ENCODE data around the gene IGLON5. TPM values are rescaled to one million over a fixed set of nuclear protein-coding genes. Genes with fewer than 3 reads are reported as not detected.
A peak's percentile ranks its signal among the peaks of the same experiment; 100 is the strongest.

The IGLON5 gene
- total RNA-seq, 2 donors from 2014 or later = 0.12 to 0.16 TPM

GRCh38 chr19:51368366-51369282 is 57.2 kb downstream of the IGLON5 start, which contains the start of gene CLDND2:
TSS of gene CLDND2 (minus strand) at chr19:51369003. CDS start at chr19:51368577, 426 bp downstream.
- intact Hi-C loops (cut with DNase I) = loop anchor here (2.0 kb wide), 1 partner anchor 26 kb away; no protein-coding TSS in a partner anchor
- peaks cover 10% of the 10 kb centered on the region for H3K4me1 ChIP-seq
- H3K9ac ChIP-seq (ENCODE audit: low read depth in 2 of 2, low read length in 2 of 2) = peak within 1 kb of the TSS; percentile 82 to 100
- no peak for DNase-seq
- H3K27ac ChIP-seq = peak within 1 kb of the TSS; percentile 91
- H3K36me3 ChIP-seq = no peaks in the 10 kb centered on the region
- peak within 1 kb of the TSS; percentile 76 for H3K4me3 ChIP-seq
- H3K27me3 ChIP-seq = no peaks in the 10 kb centered on the region
- H3K9me3 ChIP-seq = no peaks in the 10 kb centered on the region
- TF ChIP-seq, protein P1, sequence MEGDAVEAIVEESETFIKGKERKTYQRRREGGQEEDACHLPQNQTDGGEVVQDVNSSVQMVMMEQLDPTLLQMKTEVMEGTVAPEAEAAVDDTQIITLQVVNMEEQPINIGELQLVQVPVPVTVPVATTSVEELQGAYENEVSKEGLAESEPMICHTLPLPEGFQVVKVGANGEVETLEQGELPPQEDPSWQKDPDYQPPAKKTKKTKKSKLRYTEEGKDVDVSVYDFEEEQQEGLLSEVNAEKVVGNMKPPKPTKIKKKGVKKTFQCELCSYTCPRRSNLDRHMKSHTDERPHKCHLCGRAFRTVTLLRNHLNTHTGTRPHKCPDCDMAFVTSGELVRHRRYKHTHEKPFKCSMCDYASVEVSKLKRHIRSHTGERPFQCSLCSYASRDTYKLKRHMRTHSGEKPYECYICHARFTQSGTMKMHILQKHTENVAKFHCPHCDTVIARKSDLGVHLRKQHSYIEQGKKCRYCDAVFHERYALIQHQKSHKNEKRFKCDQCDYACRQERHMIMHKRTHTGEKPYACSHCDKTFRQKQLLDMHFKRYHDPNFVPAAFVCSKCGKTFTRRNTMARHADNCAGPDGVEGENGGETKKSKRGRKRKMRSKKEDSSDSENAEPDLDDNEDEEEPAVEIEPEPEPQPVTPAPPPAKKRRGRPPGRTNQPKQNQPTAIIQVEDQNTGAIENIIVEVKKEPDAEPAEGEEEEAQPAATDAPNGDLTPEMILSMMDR (IDR thresholded peaks at IDR 0.05) = no peak

DNA sequence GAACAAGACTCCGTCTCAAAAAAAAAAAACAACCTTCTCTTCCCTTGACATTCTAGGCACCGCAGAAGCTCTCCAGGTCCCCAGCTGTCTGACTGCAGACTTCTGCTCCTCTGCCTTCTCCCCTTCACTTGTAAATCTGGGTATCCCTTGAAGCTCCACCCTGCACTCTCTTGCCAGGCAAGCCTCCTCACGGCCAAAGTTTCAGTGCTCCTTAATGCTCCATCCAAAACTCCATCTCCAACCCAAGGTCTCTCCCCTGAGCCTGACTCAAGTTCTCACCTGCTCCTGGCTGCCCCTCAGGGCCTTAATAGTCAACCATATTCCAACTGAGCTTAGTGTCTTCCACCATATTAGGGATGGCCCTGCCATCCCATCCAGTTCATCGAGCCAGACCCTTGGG is 58.8 kb downstream of the IGLON5 start:
- Histone ChIP-seq H3K4me3 (no peak overlapping the region), H3K9ac (ENCODE audit: low read depth in 2 of 2, low read length in 2 of 2) (no peak overlapping the region), H3K27me3 (no peaks in the 10 kb centered on the region), H3K9me3 (no peaks in the 10 kb centered on the region), H3K27ac (no peak overlapping the region), H3K4me1 (peaks cover 8% of the 10 kb centered on the region), H3K36me3 (no peaks in the 10 kb centered on the region)
- TF ChIP-seq, protein P1 (IDR thresholded peaks at IDR 0.05) = no peak
- intact Hi-C loops (cut with DNase I) = no loop called here
- no peak for DNase-seq

GRCh38 chr19:51371186-51371690 is 59.8 kb downstream of the IGLON5 start:
- no peak overlapping the region for H3K9ac ChIP-seq (ENCODE audit: low read depth in 2 of 2, low read length in 2 of 2)
- intact Hi-C loops (cut with DNase I) = no loop called here
- H3K27me3 ChIP-seq = no peaks in the 10 kb centered on the region
- TF ChIP-seq, protein P1 (IDR thresholded peaks at IDR 0.05) = no peak
- H3K4me3 ChIP-seq = no peak overlapping the region
- no peaks in the 10 kb centered on the region for H3K36me3 ChIP-seq
- no peak overlapping the region for H3K27ac ChIP-seq
- H3K9me3 ChIP-seq = no peaks in the 10 kb centered on the region
- DNase-seq = no peak
- H3K4me1 ChIP-seq = peaks cover 4% of the 10 kb centered on the region

GRCh38 chr19:51372021-51372648 is 60.7 kb downstream of the IGLON5 start:
- H3K9ac ChIP-seq (ENCODE audit: low read depth in 2 of 2, low read length in 2 of 2) = peak overlapping the region in 1 of 2 donors; percentile 34
- DNase-seq = no peak

More at GRCh38 chr19:51372021-51372648, 60.7 kb downstream of the IGLON5 start:
- Histone ChIP-seq H3K4me3 (no peak overlapping the region), H3K9me3 (no peaks in the 10 kb centered on the region), H3K27me3 (no peaks in the 10 kb centered on the region), H3K27ac (peak overlapping the region; percentile 17), H3K36me3 (no peaks in the 10 kb centered on the region), H3K4me1 (peaks cover 4% of the 10 kb centered on the region)
- TF ChIP-seq, protein P1 (IDR thresholded peaks at IDR 0.05) = no peak
- intact Hi-C loops (cut with DNase I) = no loop called here

All from colonic mucosa (tissue), 4 donors.